NT2/D1 (cell line): ENCODE results near the gene CXXC5.

ENCODE experiments used
- SUZ12 ChIP-seq: IDR thresholded peaks from 2 replicates; pipeline ENCODE4 v1.6.1; 2011; ENCODE audit not compliant: insufficient read length, insufficient read depth; ENCODE audit errors: extremely low read depth
- YY1 ChIP-seq: IDR thresholded peaks from 2 replicates; pipeline ENCODE4 v1.6.1; 2011; ENCODE audit not compliant: insufficient read length, insufficient read depth
- ZNF274 ChIP-seq: IDR thresholded peaks from 2 replicates; pipeline ENCODE4 v1.6.1; 2011; ENCODE audit warnings: mild to moderate bottlenecking, low read depth, low read length

GRCh38 chr5:139642891-139643871 is 5.0 kb upstream of the CXXC5 start:
- TF ChIP-seq SUZ12 (no peak), YY1 (no peak), ZNF274 (no peak)
